ENCODE results near the gene GCK.
"Not testable (repeated sequence)": the region's sequence is repeated elsewhere in the genome, so short reads cannot be mapped to it uniquely, and the experiment has no call there.

Gene GCK

DNA sequence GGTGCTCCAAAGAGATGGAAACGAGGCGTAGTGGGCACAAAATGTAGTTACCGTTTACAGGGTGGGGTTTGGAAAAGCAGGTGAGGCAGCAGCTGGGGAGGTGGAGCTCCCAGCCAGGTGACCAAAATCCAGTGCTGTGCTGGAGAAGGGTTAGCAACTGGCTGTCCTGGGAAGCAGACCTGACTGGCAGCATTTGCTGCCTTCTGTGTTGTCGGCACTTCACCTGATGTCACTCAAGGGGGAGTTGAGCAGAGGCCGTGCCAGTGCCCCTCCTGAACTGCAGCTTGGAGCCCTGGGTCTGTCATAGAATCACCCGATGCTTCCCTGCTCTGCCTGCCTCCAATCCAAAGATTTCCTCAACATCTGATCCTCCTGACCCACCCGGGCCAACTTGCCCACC, 12.8 kb downstream of the GCK start:
- no peak for DNase-seq

DNA sequence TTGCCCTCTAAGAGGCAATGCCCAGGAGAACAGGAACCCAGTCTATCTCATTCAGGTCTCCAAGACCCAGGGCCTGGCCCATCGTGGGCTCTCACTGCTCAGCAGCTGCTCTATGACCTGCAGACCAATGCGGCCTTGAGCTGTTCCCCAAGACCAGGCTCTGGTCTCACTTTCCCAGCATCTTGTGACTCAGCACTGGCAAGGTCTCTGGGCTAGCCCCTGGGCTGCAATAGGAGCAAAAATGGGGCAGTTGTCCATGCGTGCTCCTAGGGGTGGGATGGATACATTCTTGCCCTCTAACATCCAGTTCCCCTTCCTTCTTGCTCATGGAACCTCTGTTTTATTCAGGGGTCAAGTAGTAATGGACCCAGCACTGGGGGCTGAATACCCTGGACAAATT, 13.5 kb downstream of the GCK start:
- DNase-seq = no peak

DNA sequence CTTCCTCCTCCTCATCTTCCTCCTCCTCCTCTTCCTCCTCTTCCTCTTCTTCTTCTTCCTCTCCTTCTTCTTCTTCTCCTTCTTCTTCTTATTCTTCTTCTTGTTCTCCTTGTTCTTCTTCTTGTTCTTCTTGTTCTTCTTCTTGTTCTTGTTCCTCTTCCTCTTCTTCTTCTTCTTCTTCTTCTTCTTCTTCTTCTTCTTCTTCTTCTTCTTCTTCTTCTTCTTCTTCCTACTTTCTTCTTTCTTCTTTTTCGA, 14.6 kb downstream of the GCK start:
- not testable (repeated sequence) for DNase-seq

DNA sequence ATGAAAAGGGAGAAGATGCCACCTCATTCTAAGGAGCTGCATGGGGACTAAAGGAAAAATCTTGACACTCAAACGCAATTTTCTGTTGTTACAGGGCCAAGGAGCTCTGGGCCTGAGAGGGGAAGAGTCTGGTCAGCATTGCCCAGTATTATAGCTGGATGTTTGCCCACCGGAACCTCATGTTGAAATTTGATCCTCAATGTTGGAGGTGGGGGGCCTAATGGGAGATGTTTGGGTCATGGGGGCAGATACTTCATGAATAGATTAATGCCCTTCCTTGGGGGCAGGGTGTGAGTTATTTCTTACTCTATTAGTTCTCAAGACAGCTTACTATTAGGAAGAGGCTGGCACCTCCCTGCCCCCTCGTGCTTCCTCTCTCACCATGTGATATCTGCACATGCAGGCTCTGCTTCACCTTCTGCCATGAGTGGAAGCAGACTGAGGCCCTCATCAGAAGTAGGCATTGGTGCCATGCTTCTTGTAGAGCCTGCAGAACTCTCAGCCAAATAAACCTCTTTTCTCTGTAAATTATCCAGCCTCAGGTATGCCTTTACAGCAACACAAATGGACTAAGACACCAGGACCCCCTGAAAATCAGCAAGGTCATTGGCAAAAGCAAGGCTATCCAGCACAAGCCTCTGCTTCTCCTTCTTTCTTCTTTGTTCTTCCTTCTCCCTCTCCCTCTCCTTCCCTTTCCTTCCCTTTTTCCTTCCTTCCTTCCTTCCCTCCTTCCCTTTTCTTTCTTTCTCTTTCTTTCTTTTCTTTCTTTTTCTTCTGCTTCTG, 15.1 kb downstream of the GCK start:
- DNase-seq = no peak

DNA sequence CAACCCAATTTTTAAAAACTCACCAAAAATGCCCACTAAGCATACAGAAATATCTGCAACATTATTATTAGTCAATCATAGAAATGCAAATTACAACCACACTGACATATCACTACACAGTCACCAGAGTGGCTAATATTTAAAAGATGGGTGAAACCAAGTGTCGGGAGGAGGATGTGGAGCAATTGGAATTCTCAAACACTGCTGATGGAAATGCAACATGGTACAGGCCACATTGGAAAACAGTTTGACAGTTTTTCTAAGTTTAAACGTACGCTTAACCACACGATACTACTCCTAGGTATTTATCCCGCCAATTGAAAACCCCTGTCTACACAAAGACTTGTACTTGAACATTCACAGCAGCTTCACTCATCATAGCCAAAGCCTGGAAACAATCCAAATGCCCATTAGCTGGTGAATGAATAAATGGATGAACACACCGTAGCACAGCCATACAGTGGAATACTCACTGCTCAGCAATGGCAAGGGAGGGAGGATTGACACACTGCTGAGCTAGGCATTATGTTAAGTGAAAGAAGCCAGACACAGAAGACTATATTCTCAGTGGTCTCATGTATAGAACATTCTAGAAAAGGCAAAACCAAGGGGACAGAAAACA, 16.3 kb downstream of the GCK start:
- no peak for DNase-seq

DNA sequence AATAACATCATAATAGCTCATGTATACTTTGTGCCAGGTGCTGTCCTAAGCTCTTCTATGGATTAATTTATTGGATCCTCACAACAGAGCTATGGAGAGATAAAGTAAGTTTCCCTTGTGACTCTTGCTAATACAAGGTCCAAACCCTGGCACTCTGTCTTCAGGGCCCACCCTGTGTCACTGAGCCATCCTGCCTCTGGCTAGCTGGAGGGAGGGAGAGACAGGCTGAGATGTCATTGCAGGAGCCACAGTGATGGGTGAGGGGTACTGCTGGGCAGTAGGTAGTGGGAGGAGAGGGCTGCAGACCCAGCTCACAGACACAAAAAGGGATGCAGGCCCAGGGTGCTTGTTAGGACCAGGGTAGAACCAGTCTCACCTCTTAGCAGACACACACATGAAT, 16.9 kb downstream of the GCK start:
- DNase-seq = no peak

DNA sequence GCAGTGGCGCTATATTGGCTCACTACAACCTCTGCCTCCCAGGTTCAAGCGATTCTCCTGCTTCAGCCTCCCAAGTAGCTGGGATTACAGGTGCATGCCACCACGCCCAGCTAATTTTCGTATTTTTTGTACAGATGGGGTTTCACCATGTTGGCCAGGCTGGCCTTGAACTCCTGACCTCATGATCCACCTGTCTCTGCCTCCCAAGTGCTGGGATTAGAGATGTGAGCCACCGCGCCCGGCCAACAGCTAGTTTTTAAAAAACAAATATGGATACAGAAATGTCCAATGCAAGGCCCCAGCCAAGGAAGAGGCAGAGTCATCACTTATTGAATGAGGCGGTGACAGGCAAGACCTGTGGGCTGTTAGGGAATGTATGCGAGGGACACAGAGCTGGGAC, 17.3 kb downstream of the GCK start:
- DNase-seq = not testable (repeated sequence)

DNA sequence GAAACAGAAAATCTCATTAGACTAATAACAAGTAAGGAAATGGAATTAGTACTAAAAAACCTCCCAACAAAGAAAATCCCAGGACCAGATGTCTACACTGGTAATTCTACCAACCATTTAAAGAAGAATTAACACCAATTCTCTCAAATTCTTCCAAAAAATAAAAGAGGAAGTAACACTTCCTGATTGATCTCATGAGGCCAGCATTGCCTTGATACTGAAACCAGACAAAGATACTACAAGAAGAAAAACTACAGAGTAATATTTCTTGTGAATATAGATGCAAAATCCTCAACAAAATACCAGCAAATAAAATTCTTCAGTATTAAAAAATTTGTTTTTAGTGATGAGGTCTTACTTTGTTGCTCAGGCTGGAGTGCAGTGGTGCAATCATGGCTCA, 21.3 kb downstream of the GCK start:
- no peak for DNase-seq

DNA sequence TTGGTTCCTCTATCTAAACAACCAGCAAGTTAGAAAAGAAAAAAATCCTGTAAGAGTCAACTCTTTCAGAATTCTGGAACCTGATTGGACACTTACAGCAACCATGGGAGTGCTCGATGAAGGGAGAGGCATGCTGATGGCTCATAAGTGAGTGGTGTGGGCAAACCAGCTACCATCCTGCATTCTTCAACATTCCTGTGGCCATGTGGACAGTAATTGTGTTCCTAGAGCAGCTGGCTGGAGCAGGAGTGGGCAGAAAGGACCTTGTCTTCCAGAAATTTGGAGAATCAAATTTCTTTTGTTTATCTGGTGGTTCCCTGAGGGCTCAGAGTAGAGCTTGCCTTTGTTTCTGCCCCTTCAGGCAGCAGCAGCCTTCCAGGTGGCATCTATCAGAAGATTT, 25.6 kb downstream of the GCK start:
- DNase-seq = no peak

DNA sequence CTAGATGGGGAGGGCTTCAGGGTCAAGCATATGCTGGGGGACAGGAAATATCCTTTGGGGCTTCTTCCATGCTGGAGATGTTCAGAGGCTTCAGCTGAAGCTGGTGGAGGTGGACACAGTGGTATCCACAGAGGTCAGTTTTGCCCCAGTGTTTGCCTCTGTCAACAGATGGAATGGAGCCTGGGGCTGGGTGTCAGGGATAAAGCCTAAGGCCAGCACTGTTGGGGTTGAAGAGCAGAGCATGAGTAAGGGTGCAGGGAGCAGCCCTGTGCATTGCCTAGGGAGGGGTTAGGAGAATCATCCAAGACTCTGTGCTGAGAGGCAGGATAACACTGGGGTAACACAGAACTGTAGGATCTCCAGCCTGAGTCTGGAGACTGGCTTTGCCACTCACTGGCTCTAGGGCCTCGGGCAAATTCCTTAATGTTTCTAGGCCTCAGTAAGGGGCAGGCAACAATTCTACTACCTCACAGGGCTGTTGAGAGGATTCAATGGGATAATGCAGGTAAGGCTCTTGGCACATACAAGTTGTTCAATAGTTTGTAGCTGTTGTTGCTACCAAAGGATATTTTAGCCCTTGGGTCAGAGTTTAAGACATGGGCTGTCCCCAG, 26.3 kb downstream of the GCK start:
- no peak for DNase-seq

DNA sequence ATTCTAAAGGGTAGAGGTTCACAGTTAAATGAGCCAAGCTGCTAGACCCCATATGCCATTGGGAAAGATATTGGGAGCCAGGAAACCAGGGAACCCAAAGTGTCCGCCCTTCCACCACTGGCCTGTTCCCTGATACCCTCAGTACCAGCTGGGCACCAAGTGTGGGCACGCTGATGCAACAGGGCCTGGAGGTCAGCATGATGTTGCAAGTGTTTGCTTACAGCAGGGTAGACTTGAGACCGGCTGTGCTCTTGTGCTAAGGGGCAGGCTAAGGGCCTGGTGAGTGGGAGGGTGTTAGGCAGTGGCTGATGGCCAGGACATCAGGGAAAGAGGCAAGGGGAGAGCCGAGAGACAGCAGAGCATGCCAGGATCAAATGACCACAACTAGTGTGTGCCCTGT, 27.1 kb downstream of the GCK start:
- no peak for DNase-seq

DNA sequence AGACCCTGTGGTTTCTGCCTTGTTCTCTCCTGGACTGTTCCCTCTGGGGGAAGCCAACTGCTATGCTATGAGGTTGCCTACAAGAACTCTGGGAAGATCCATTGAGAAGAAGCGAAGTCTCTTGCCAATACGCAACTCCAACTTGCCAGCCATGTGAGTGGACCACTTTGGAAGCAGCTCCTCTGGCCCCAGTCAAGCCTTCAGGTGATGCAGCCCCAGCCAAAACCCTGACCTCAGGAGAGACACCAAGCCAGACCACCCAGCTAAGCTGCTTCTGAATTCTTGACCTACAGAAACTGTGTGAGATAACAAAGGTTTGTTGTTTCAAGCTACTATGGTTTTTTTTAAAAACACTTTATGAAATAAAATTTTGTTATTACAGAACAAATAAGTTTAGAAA, 27.9 kb downstream of the GCK start:
- no peak for DNase-seq

DNA sequence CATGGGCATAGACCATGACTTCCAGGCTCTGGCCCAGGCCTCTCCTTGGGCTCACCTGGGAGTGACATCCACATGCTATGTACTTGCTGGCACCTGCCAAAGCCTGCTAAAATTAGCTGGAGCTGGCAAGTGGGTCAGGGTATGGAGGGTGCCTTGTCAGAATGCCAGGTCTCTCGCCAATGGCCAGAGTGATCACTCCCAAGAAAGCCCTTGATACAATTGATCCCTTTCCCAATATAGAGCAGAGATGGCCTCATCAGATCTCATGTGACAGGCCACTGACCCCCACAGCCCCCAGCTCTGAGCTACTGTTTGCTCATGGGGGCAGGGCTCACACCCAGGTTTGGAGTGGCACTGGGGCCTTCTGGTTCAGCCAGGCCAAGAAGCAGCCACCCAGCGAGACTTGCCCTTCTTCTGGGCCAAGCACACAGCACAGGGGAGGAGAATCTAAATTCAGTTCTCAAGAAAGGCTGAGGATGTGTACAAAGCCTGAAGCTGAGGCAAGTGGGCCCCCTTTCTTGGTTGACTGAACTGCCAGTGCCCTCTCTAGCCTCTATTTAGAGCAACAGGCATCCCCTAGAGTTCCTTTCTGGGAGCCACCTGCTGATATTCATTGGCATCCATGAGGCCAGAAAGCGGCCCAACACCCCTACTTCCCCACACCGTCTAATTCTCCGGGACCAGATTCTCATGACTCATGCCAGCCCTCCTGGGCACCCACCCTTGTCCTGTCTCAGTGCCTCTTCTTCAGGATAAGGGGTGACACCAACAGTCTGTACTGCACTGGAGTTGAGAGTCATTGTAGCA, 29.2 kb downstream of the GCK start:
- no peak for DNase-seq

DNA sequence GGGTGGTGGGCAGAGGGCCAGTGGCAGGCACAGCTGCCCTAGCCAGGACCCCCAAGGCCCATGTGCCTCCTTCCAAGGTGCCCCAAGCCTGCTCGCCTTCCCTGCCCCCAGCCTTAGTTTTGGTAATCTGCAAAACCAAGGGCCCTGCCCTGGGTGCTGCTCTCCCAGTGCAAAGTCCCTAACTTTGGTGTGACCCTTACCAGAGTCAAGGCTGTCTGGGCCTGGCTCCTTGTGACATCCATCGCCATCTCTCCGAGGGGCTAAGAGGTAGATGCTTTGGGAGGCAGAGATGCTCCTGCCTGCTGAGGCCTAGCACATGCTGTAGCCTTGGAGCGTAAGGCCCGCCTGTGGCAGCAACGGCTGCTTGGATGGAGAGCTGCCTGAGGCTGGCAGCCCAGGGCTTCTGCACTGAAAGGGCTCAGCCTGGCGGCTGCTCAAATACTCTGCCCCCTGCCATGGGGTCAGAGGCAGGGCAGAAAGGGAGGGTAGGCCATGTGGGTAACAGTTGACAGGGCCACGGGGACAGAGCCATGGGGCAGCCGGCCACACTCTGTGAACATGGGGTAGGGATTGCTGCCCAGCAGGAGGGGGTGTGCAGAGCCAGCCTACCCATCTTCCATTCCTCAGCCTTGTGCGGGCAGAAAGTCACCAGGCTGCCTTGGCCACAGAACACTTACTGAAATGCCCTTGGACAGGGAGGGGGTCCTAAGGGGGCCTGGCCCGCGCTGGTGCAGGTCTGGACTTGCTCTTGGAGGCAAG, 30.2 kb downstream of the GCK start:
- DNase-seq = no peak

DNA sequence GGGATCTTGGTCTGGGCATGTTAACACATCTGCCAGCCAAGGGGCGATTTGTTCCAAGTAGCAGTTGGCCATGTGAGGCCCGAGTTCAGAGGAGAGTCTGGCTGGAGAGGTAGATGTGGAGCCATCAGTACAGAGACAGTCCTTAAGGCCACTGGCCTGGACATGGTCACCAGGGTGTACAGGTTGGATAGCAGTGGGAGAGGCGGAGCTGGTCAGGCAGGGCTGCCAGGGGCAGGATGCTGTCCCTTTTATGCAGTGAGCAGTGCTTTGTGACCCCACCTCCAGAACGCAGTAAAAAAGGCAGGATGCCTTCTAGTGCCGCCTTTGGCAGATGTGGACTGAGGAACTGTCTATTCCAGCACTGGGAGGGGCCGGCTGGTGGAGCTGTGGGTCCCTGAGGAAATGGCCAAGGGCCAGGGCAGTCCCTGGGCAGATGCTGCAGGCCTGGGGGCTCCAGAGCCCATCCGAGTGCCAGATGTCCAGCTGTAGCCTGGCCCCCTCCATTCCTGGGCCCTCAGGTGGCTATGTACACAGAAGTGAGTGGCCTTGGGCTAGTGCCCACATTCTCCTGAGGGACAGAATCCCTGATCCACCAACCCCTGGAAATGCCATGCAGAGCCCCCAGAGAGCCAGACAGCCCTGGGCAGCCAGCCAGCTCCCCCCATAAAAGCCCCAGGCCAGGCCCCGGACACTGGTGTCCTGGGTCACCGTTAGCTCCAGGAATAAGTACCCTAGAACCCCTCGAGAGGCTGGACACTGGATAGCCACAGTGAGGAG, 31.0 kb downstream of the GCK start:
- no peak for DNase-seq

DNA sequence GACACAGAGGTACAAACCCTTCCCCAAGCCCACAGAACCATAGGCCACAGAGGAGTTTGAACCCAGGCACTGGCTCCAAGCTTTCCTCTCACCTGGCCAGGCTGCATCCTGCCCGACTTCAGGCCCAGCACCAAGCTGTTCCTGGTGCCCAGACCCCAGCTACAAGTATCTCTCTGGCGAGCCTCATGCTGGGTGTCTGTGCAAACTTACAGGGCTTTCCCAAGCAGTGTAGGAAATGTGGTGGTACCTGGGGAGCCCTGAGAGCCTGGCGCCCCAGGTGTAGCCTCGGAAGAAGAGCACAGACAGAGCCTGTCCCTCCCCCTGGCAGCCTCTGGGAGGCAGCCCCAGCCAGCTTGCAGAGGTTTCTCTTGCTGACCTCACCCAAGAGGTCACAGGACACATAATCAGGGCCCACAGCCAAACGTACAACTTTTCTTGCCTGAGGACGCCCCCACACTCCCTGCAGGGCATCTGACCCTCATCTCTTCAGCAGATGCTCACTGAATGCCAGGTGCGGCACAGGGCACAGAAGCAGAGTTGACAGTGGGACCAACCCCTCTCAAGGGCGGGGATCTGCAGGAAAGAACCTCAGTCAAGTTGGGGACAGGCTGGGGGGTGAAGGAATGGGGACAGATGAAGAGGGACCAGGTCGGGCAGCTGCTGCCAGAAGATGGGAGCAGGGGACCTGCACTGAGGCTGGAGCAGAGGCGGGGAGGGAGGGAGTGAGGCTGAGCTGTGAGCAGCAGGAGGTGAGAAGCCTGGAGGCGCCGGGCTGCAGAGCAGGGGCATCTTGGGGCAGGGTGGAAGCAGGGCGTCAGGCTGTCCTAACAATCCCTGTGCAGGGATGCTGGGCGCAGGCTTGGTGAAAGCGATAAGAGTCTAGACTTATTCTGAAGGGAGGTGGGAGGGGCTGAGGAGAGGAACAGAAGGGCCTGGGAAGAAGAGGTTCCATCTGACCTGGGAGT, 31.8 kb downstream of the GCK start:
- no peak for DNase-seq

DNA sequence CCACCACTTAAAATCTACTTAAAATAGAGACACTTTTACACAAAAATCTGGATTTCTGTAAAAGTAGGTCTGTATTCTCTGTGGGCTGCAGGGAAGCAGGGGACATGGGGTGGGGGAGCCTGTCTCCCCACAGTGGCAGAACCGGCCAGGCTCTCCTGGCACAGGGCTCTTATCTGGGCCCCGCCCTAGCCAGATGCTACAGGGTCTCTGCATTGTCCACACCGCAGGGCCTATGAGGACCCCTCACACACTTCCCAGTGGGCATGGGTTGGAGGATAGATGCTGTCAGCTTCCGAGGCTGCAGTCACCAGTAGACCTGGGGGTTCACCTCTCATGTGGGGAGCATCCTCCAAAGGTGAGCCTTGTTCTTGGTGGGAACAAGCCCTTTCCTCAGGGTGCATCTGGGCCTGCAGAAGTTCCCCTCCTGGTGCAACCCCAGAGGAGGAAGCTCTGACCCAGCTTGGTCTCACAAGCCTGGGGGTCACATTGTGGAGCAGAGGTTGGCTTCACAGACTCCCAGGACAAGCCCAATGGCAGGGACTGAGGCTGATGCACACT, 32.7 kb downstream of the GCK start:
- DNase-seq = no peak

DNA sequence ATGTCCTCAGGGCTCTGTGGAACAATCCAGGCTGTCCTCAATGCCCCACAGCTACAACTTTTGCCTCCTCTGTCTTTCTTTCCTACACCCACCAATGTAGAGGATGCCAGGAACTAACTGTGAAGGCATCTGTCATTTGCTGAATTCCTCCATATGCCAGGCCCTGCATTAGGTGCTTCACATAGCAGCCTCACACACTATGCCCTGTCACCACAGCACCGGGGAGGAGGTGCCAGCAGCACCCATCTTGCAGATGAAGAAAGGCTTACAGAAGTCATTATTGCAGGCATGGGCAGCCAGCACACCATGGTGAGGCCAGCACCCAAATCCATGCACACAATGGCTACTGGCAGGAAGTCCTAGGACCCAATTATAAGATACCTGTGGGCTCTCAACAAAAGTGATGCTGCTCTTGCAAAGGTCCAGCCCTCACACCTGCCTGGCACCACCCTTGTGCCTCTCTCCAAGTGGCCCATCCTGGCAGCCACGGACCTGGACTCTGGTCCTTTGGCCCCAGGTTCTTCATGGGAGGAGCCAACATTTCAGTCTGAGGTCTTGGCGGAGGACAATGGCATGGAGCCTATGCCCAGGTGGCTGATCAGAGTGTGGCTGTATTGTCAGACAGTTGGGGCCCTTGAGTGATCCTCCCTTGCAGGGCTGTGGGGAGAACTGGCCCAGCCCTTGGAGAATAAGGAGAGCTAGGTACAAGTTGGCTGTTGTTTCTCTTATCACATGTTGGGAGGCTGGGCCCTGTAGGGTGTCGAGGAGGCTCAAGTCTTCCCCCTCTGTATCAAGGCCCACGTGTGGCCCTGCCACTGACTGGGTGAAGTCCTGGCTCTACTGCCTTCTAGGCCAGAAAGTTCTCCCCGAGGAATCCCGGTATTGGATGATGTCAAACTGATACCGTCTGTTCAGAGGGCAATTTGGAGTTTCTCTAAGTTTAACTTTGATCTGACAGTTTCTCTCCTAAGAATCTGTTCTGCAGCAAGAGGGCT, 33.8 kb downstream of the GCK start:
- no peak for DNase-seq

DNA sequence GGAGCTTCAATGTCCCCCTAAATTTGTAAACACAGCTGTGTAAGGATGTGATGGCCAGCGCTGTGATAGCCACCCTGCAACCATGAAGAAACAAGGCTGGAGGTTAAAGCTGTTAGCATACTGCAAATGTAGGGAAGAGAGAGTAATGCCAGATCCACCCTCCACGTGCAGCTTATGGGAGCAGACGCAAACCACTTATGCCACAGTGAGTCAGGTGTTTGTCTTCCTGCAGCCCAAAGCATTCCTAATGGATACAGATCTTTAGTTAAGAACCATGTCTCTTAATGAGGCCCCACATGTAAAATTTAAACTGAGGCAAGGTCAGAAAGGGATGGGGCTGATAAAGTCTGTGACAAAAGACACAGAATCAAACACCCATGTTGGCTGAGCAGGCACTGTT, 34.5 kb downstream of the GCK start:
- no peak for DNase-seq

DNA sequence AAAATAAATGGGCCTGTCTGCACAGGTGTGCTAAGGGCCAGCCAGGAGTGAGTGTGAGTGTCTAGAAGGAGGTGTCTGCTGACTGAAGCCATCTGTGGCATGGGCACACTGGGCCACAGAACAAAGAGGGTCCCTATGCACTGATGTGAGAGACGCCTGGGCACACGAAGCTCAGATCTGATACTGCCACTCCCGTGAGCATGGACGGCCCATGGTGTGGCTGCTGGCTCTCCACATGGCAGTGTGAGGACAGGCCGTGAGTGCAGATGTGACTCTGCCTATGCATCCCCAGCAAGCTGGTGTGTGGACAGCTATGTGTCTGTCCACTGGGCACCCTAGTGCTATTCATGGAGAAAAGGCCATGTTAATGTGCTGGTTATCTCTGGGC, 35.3 kb downstream of the GCK start:
- no peak for DNase-seq

Measured in activated CD4-positive, alpha-beta T cell treated with anti-CD3 and anti-CD28 coated beads, Interleukin-2, amount 50 U/mL, for 1 hour (primary cell).